H7 (cell line): ENCODE data around the gene TRAK1. TPM values are rescaled to one million over a fixed set of nuclear protein-coding genes. Genes with fewer than 3 reads are reported as not detected.
A peak's percentile ranks its signal among the peaks of the same experiment; 100 is the strongest.

Source experiments
- DNase-seq: peaks from one replicate; pipeline ENCODE4 v3.0.0; 2012
- H3K27me3 ChIP-seq: 2 replicates; pipeline ENCODE4 v1.6.0; 2011; ENCODE audit warnings: mild to moderate bottlenecking, low read length; ENCODE audit not compliant: control insufficient read depth, insufficient read depth
- H3K36me3 ChIP-seq: replicated peaks from 2 replicates; pipeline ENCODE4 v1.5.1; 2011; ENCODE audit warnings: low read length; ENCODE audit not compliant: control insufficient read depth, insufficient read depth
- H3K4me3 ChIP-seq: 2 replicates; pipeline ENCODE4 v1.5.1; 2011; ENCODE audit warnings: low read depth, mild to moderate bottlenecking, control low read depth, low read length, moderate library complexity; ENCODE audit not compliant: insufficient read depth
- total RNA-seq: library from RNA; depleted of rRNA; stranded (reverse); fragments of >200 nt; shearing (Covaris generic); gene quantifications from 2 replicates; pipeline ENCODE4 v1.2.3, GENCODE V29; 2014; rRNA removed

Gene TRAK1
- total RNA-seq, 1 experiment from 2014 or later = 20.6 TPM

GRCh38 chr3:42266085-42266484, 174.9 kb downstream of the TRAK1 start, which contains the start of gene CCK:
Gene CCK (minus strand): TSS chr3:42266185. CDS start chr3:42263630, 2,555 bp downstream.
- Histone ChIP-seq H3K27me3 (peaks cover 18% of the 10 kb centered on the region; the same call in 1 of the 2 replicates), H3K4me3 (no peak within 1 kb of the TSS), H3K36me3 (no peaks in the 10 kb centered on the region)
- peak; percentile 22 for DNase-seq

DNA sequence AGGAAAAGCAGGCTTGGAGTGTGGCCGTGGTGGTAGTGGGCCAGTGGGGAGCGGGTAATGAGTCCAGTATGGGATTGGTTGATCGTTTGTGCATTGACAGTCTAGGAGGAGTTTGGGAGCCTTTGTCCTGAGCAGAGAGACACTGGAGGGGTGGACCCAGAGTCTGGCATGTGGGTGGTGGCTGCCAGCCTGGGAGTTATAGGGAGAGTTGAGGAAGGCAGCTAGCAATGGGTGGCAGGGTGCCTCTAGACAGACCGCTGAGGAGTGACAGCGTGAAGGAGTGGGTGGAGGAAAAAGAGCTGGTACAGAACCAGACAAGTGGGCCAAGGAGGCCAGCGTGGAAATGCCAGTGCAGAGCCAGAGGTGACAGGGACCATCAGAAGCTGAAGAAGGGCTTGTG, 176.7 kb downstream of the TRAK1 start:
- H3K27me3 ChIP-seq = peaks cover 16% of the 10 kb centered on the region; the same call in 1 of the 2 replicates
- DNase-seq = no peak
- no peak overlapping the region for H3K4me3 ChIP-seq
- H3K36me3 ChIP-seq = no peaks in the 10 kb centered on the region

- no peak for DNase-seq
- H3K27me3 ChIP-seq = peaks cover 4% of the 10 kb centered on the region; the same call in 1 of the 2 replicates
- no peaks in the 10 kb centered on the region for H3K36me3 ChIP-seq
- no peak overlapping the region for H3K4me3 ChIP-seq
Measured at GRCh38 chr3:42269647-42270046, 178.5 kb downstream of the TRAK1 start.

DNA sequence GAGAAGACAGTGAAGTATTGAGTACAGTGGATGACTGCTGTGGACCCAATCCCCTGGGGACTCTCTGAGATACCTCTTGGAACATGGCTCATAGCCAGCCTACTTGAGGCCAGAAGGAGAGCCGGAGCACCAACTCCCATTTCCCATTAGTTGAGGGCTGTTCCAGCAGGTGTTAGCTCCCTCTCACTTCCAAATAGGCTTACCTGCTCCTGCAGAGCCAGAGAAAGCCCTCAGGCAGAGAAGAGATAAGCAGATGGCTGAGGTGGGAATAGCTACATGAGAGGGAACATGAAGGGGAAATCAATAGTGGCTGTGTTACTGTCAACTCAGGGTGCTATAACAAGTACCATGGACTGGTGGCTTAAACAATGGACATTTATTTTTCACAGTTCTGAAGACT, 179.4 kb downstream of the TRAK1 start:
- peaks cover 3% of the 10 kb centered on the region; the same call in 1 of the 2 replicates for H3K27me3 ChIP-seq
- DNase-seq = no peak
- no peaks in the 10 kb centered on the region for H3K36me3 ChIP-seq
- no peak overlapping the region for H3K4me3 ChIP-seq

- 0 out of 2 replicates have a peak, but pooled peaks cover 2% of the 10 kb centered on the region for H3K27me3 ChIP-seq
- DNase-seq = no peak
- no peaks in the 10 kb centered on the region for H3K36me3 ChIP-seq
- no peak overlapping the region for H3K4me3 ChIP-seq
Measured at GRCh38 chr3:42271786-42272185, 180.6 kb downstream of the TRAK1 start.

DNA sequence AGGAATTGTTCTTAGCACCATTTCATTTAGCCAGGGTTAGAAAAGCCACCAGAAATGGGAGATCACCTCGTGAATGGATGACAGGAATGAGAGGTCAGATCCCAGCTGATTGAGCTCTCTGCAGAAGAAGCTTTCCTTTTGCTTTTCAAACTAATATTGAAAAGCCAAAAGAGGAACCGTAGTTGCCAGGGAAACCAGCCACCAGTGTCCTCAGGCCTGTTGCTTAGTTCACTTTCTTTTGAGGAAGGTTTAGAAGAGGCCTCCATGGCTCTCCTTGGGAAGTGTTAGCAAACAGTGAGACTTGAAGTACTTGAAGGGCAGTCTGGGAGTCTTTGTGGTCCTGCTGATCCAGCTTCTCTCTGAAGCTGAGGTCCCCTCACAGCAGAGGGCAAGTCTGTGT, 182.2 kb downstream of the TRAK1 start:
- Histone ChIP-seq H3K4me3 (no peak overlapping the region), H3K27me3 (0 out of 2 replicates have a peak, but pooled peaks cover 2% of the 10 kb centered on the region), H3K36me3 (no peaks in the 10 kb centered on the region)
- DNase-seq = no peak

GRCh38 chr3:42274266-42274665, 183.1 kb downstream of the TRAK1 start:
- Histone ChIP-seq H3K4me3 (no peak overlapping the region), H3K36me3 (no peaks in the 10 kb centered on the region), H3K27me3 (0 out of 2 replicates have a peak, but pooled peaks cover 2% of the 10 kb centered on the region)
- no peak for DNase-seq

GRCh38 chr3:42275217-42275616, 184.1 kb downstream of the TRAK1 start:
- DNase-seq = no peak
- Histone ChIP-seq H3K4me3 (no peak overlapping the region), H3K27me3 (0 out of 2 replicates have a peak, but pooled peaks cover 2% of the 10 kb centered on the region), H3K36me3 (no peaks in the 10 kb centered on the region)

Other genes starting within 250 kb of the TRAK1 start
- gene ULK4, start 129.3 kb upstream of the TRAK1 start, total RNA-seq = 6.6 and 12.8 TPM in 2 replicates
- gene CCK, start 174.8 kb downstream of the TRAK1 start, total RNA-seq = 0.14 TPM in 1 of 2 replicates, not detected in the other